IMR-90 (cell line): ENCODE results near the gene CHRNA10. TPM values are rescaled to one million over a fixed set of nuclear protein-coding genes. Genes with fewer than 3 reads are reported as not detected.

Source experiments
- ATAC-seq: fragments of 200-7000 bp; cut with Tn5 transposase; 2 replicates; pipeline ENCODE4 v1.9.1; 2020; ENCODE audit warnings: low read depth, mild to moderate bottlenecking, moderate library complexity
- BruUV-seq: library from RNA; stranded (reverse); fragments of 400-500 nt; replicated peaks from 2 replicates; lab custom pipeline; 2021; lab: Mats Ljungman, UMichigan
- CTCF ChIA-PET: fragments of 300-600 bp; formaldehyde crosslinking; extraction: SDS; loops from one replicate; lab custom pipeline; 2021; ENCODE audit warnings: antibody characterized with exemption; lab: Yijun Ruan, JAX
- POLR2A ChIA-PET: fragments of 300-600 bp; sonication (Branson Sonifier 250); formaldehyde crosslinking; loops from one replicate; lab custom pipeline; 2022; ENCODE audit warnings: antibody characterized with exemption; ENCODE audit not compliant: unreplicated experiment; lab: Charles Lee
- DNase-seq: peaks from one replicate; pipeline ENCODE4 v3.0.0; 2013
- H2AFZ ChIP-seq: replicated peaks from 2 replicates; pipeline ENCODE3; 2013; ENCODE audit warnings: low read length, mild to moderate bottlenecking; ENCODE audit not compliant: poor library complexity
- H2AK5ac ChIP-seq: 2 replicates; pipeline ENCODE4 v1.6.1; 2013; ENCODE audit warnings: low read depth, low read length, inconsistent platforms
- H2AK9ac ChIP-seq: replicated peaks from 2 replicates; pipeline ENCODE3; 2013; ENCODE audit warnings: mild to moderate bottlenecking, low read depth, low read length, moderate library complexity; ENCODE audit not compliant: poor library complexity
- H2BK120ac ChIP-seq: 2 replicates; pipeline ENCODE4 v1.6.1; 2013; ENCODE audit warnings: low read depth, low read length, inconsistent platforms
- H2BK15ac ChIP-seq: 3 replicates; pipeline ENCODE4 v1.6.1; 2013; ENCODE audit warnings: low read depth, low read length, inconsistent platforms
- H2BK20ac ChIP-seq: 2 replicates; pipeline ENCODE4 v1.6.1; 2013; ENCODE audit warnings: low read depth, mild to moderate bottlenecking, inconsistent platforms, low read length, moderate library complexity
- H2BK5ac ChIP-seq: 2 replicates; pipeline ENCODE4 v1.6.1; 2013; ENCODE audit warnings: mild to moderate bottlenecking, low read depth, low read length, inconsistent platforms; ENCODE audit not compliant: poor library complexity, severe bottlenecking
- H3K14ac ChIP-seq: replicated peaks from 2 replicates; pipeline ENCODE4 v1.6.1; 2013; ENCODE audit warnings: low read depth, low read length, inconsistent platforms
- H3K18ac ChIP-seq: 2 replicates; pipeline ENCODE4 v1.6.1; 2013; ENCODE audit warnings: low read depth, low read length, control low read depth
- H3K23ac ChIP-seq: 2 replicates; pipeline ENCODE4 v1.6.1; 2013; ENCODE audit warnings: low read depth, low read length, inconsistent platforms
- H3K27ac ChIP-seq: 2 replicates; pipeline ENCODE4 v1.5.1; 2013; ENCODE audit warnings: mild to moderate bottlenecking, control low read depth, low read length; ENCODE audit not compliant: insufficient read depth
- H3K27me3 ChIP-seq: 2 replicates; pipeline ENCODE4 v1.6.1; 2013; ENCODE audit warnings: low read length; ENCODE audit not compliant: control insufficient read depth, insufficient read depth
- H3K36me3 ChIP-seq: 2 replicates; pipeline ENCODE4 v1.6.1; 2013; ENCODE audit warnings: low read length, mixed read lengths; ENCODE audit not compliant: control insufficient read depth, insufficient read depth
- H3K4ac ChIP-seq: 2 replicates; pipeline ENCODE4 v1.6.1; 2013; ENCODE audit warnings: low read depth, low read length, inconsistent platforms
- H3K4me1 ChIP-seq: 2 replicates; pipeline ENCODE4 v1.6.1; 2013; ENCODE audit warnings: low read length, mixed read lengths; ENCODE audit not compliant: control insufficient read depth, insufficient read depth
- H3K4me2 ChIP-seq: 2 replicates; pipeline ENCODE4 v1.6.1; 2013; ENCODE audit warnings: low read depth, mild to moderate bottlenecking, control low read depth, low read length, moderate library complexity
- H3K4me3 ChIP-seq: 2 replicates; pipeline ENCODE4 v1.5.1; 2013; ENCODE audit warnings: low read depth, mild to moderate bottlenecking, control low read depth, low read length, moderate library complexity; ENCODE audit not compliant: insufficient read depth
- H3K56ac ChIP-seq: 2 replicates; pipeline ENCODE4 v1.6.1; 2013; ENCODE audit warnings: low read length, inconsistent platforms; ENCODE audit not compliant: insufficient read depth; ENCODE audit errors: extremely low read depth
- H3K79me1 ChIP-seq, 2 experiments: 2 replicates each; pipeline ENCODE4 v1.6.1; 2013; ENCODE audit warnings: low read length in 2 of 2, inconsistent platforms in 1 of 2, low read depth in 1 of 2
- H3K9ac ChIP-seq: 2 replicates; pipeline ENCODE4 v1.6.1; 2013; ENCODE audit warnings: low read depth, low read length, control low read depth
- H3K9me1 ChIP-seq: 2 replicates; pipeline ENCODE4 v1.6.1; 2013; ENCODE audit warnings: low read length, inconsistent platforms; ENCODE audit not compliant: insufficient read depth
- H3K9me3 ChIP-seq: 2 replicates; pipeline ENCODE4 v1.6.1; 2013; ENCODE audit warnings: low read length; ENCODE audit not compliant: control insufficient read depth, insufficient read depth
- H4K20me1 ChIP-seq: 2 replicates; pipeline ENCODE4 v1.6.1; 2013; ENCODE audit warnings: low read length, inconsistent platforms; ENCODE audit not compliant: insufficient read depth
- H4K5ac ChIP-seq: 2 replicates; pipeline ENCODE4 v1.6.1; 2013; ENCODE audit warnings: mild to moderate bottlenecking, low read depth, low read length, control low read depth
- H4K8ac ChIP-seq, 2 experiments: 2 replicates each; pipeline ENCODE4 v1.6.1; 2013; ENCODE audit warnings: low read depth in 2 of 2, low read length in 2 of 2, control low read depth in 1 of 2, inconsistent platforms in 1 of 2
- H4K91ac ChIP-seq: 2 replicates; pipeline ENCODE4 v1.6.1; 2013; ENCODE audit warnings: low read depth, low read length, inconsistent platforms; ENCODE audit not compliant: insufficient read depth
- BHLHE40 ChIP-seq: fragments of 150-350 bp; IDR thresholded peaks from 2 replicates; pipeline ENCODE4 v1.6.1; 2016; ENCODE audit warnings: mild to moderate bottlenecking, low read depth, low read length
- CEBPB ChIP-seq: IDR thresholded peaks from 2 replicates; pipeline ENCODE4 v1.6.1; 2012; ENCODE audit warnings: low read depth, low read length, improper control_type of control experiment
- CHD1 ChIP-seq: IDR thresholded peaks from 2 replicates; pipeline ENCODE4 v1.6.1; 2012; ENCODE audit warnings: low read depth, low read length, improper control_type of control experiment
- CTCF ChIP-seq: conservative IDR thresholded peaks from 2 replicates; pipeline ENCODE4 v1.5.1; 2012; ENCODE audit warnings: mild to moderate bottlenecking, low read depth, low read length, improper control_type of control experiment
- ELK1 ChIP-seq: fragments of 150-350 bp; IDR thresholded peaks from 2 replicates; pipeline ENCODE4 v1.6.1; 2016; ENCODE audit warnings: low read depth, mild to moderate bottlenecking, low read length, moderate library complexity, borderline replicate concordance
- FOS ChIP-seq: fragments of 150-350 bp; IDR thresholded peaks from 2 replicates; pipeline ENCODE4 v1.6.1; 2016; ENCODE audit warnings: low read depth, low read length
- MAFK ChIP-seq: IDR thresholded peaks from 2 replicates; pipeline ENCODE4 v1.6.1; 2012; ENCODE audit warnings: low read depth, low read length, improper control_type of control experiment
- MAZ ChIP-seq: IDR thresholded peaks from 2 replicates; pipeline ENCODE4 v1.6.1; 2012; ENCODE audit warnings: low read depth, mild to moderate bottlenecking, low read length, improper control_type of control experiment, moderate library complexity, borderline replicate concordance
- MXI1 ChIP-seq: IDR thresholded peaks from 2 replicates; pipeline ENCODE4 v1.6.1; 2012; ENCODE audit warnings: low read depth, mild to moderate bottlenecking, low read length, moderate library complexity, borderline replicate concordance
- NFE2L2 ChIP-seq: fragments of 150-350 bp; IDR thresholded peaks from 2 replicates; pipeline ENCODE4 v1.6.1; 2016; ENCODE audit warnings: low read depth, mild to moderate bottlenecking, low read length
- POLR2A ChIP-seq: IDR thresholded peaks from 2 replicates; pipeline ENCODE4 v1.6.1; 2012; ENCODE audit warnings: mild to moderate bottlenecking, low read depth, low read length
- RAD21 ChIP-seq: IDR thresholded peaks from 2 replicates; pipeline ENCODE4 v1.6.1; 2012; ENCODE audit warnings: low read length, improper control_type of control experiment
- RCOR1 ChIP-seq: IDR thresholded peaks from 2 replicates; pipeline ENCODE4 v1.6.1; 2012; ENCODE audit warnings: mild to moderate bottlenecking, low read length, improper control_type of control experiment; ENCODE audit not compliant: insufficient replicate concordance
- RFX5 ChIP-seq: IDR thresholded peaks from 2 replicates; pipeline ENCODE4 v1.8.0; 2012; ENCODE audit warnings: low read depth, mild to moderate bottlenecking, low read length, moderate library complexity
- SMC3 ChIP-seq: fragments of 150-350 bp; IDR thresholded peaks from 2 replicates; pipeline ENCODE4 v1.6.1; 2016; ENCODE audit warnings: low read depth, mild to moderate bottlenecking, antibody characterized with exemption, low read length, moderate library complexity
- USF2 ChIP-seq: fragments of 150-350 bp; IDR thresholded peaks from 2 replicates; pipeline ENCODE4 v1.6.1; 2017; ENCODE audit warnings: mild to moderate bottlenecking, antibody characterized with exemption, low read length, low read depth
- WGBS, 2 experiments: methylation state at CpG; one replicate each; pipeline versions ENCODE4 v1.1.5 to v1.1.7; 2013; ENCODE audit warnings: missing lambda C conversion rate in 2 of 2; ENCODE audit not compliant: insufficient read length in 1 of 2; ENCODE audit errors: extremely low coverage in 2 of 2; 5-methylcytosine and 5-hydroxymethylcytosine counted together
- dilution Hi-C: fragments of 300-500 bp; cut with HindIII; formaldehyde crosslinking; loops from one replicate; pipeline ENCODE4 v1.14.3; 2018; ENCODE audit warnings: low sequenced_read_pairs; ENCODE audit not compliant: unreplicated experiment
- in situ Hi-C: fragments of 300-500 bp; cut with MboI; formaldehyde crosslinking; loops from 3 replicates; pipeline ENCODE4 v1.14.3; 2019; ENCODE audit warnings: low sequenced_read_pairs, inconsistent platforms, mixed read lengths
- intact Hi-C: fragments of 100-400 bp; cut with micrococcal nuclease; formaldehyde crosslinking; loops from 2 replicates; pipeline ENCODE4 v1.10.0; 2022
- polyA plus RNA-seq, 3 experiments: library from polyadenylated mRNA; depleted of rRNA; stranded (reverse); fragments of >200 nt; gene quantifications; 2 replicates each; pipeline ENCODE4 v1.2.3, GENCODE V29; 2012; ENCODE audit warnings: low replicate concordance in 1 of 3
- total RNA-seq: library from RNA; depleted of rRNA; stranded (reverse); fragments of >200 nt; gene quantifications from 2 replicates; pipeline ENCODE4 v1.2.3, GENCODE V29; 2012

Gene CHRNA10
- total and polyA plus RNA-seq, 2 of the 4 experiments (the other 2 are of a cell fraction), result 0.36 to 0.79 TPM

- Histone ChIP-seq H2AFZ (no peak overlapping the region), H3K56ac (no peak overlapping the region), H3K4me2 (no peak overlapping the region), H3K9ac (no peak overlapping the region), H3K23ac (no peak overlapping the region), H2BK20ac (no peak overlapping the region), H4K5ac (no peak overlapping the region), H2AK5ac (no peak overlapping the region), H3K27me3 (peaks cover 19% of the 10 kb centered on the region), H3K27ac (no peak overlapping the region), H3K4me3 (no peak overlapping the region), H4K8ac (no peak overlapping the region), H2BK15ac (no peak overlapping the region), H3K18ac (no peak overlapping the region), H4K91ac (no peak overlapping the region), H3K4ac (no peak overlapping the region), H3K9me1 (no peaks in the 10 kb centered on the region), H3K4me1 (no peaks in the 10 kb centered on the region), H2BK120ac (no peak overlapping the region), H3K9me3 (no peaks in the 10 kb centered on the region), H3K36me3 (no peaks in the 10 kb centered on the region), H2BK5ac (no peak overlapping the region), H4K20me1 (no peaks in the 10 kb centered on the region), H2AK9ac (no peak overlapping the region), H3K79me1 (no peaks in the 10 kb centered on the region), H3K14ac (no peak overlapping the region)
- DNase-seq, result no peak
- ChIA-PET POLR2A (no interaction called here), CTCF (no interaction called here)
- in situ Hi-C loops (no loop called here), dilution Hi-C loops (no loop called here), intact Hi-C loops (no loop called here)
- no TSS peak for BruUV-seq
- TF ChIP-seq BHLHE40 (no peak), RFX5 (no peak), MXI1 (no peak), CTCF (no peak), FOS (no peak), CHD1 (no peak), ELK1 (no peak), CEBPB (no peak), MAZ (no peak), POLR2A (no peak), MAFK (no peak), NFE2L2 (no peak), SMC3 (no peak), RAD21 (no peak), RCOR1 (no peak), USF2 (no peak)
- ATAC-seq, result no peak
- no CpG with 5 or more reads among the region's 4 CpGs for WGBS, 2 experiments
Observed at GRCh38 chr11:3622521-3622920, 48.7 kb downstream of the CHRNA10 start.
